SK-MEL-5 (cell line): ENCODE results near the gene CTU2. TPM values are rescaled to one million over a fixed set of nuclear protein-coding genes. Genes with fewer than 3 reads are reported as not detected.

Experiments used
- DNase-seq: peaks from one replicate; pipeline ENCODE4 v3.0.0-alpha.2; 2016; ENCODE audit warnings: low read depth, low spot score
- in situ Hi-C: cut with HindIII; loops from 2 replicates; pipeline ENCODE4 v1.10.0; 2016; ENCODE audit warnings: low sequenced_read_pairs, high pct_unique_total_duplicates, low pct_unique_long_range_greater_than_20kb
- total RNA-seq: library from RNA; depleted of rRNA; stranded (reverse); fragments of >200 nt; shearing (Covaris generic); gene quantifications from 2 replicates; pipeline ENCODE4 v1.2.3, GENCODE V29; 2014

Gene CTU2
- total RNA-seq, 1 experiment from 2014 or later, result 15.5 TPM

DNA sequence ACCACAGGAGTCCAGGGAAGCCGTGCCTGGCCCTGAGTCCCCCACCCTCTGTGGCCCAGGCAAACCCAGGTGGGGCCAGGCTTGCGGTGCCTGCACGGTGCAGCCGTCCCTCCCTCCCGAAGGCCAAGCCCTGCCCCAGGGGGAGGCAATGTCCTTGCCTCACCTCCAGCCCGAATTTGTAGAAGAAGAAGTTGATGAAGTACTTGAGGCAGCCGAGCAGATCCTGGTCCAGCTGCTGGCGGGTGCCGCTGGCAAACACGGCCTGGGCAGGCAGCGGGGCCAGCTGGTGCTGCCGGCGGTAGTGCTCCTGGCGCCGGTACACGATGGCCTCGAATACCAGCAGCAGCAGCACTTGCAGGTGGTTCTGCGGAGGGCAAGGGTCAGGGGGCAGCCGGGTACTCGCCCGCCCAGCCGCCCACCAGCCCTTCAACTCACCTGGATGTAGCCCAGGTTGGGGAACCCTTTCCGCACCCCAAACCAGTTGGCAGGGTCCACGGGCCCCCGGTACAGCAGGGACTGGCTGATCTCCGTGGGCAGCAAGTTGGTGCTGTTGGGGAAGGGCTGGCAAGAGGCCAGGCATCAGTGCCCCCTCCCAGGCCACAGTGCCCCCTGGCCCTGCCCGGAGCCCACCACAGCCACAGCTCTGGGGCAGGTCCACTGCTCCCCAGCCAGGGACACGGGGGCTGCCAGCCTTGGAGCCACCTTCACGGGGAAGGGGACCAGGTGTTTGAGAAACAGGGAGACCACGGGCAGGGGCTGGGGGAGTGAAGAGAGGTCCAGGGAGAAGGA, 26.1 kb downstream of the CTU2 start:
- in situ Hi-C loops, result no loop called here
- DNase-seq, result no peak

DNA sequence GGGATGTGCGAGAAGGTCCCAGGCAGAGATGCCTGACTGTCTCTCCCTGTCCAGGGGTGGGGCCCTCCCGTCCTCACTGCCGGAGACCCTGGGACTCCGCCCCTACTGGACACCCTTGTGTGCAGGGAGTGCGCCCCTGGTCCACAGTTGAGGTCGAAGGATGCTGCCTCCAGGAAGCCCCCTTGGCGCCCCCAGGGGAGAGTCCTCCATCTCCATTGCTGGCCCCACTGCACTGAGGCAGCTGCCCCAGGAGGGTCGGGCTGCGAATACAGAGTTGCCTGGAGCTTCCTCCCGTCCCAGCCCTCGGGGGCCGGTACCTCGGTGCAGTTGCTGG, 26.6 kb downstream of the CTU2 start:
- DNase-seq, result no peak
- in situ Hi-C loops, result no loop called here

DNA sequence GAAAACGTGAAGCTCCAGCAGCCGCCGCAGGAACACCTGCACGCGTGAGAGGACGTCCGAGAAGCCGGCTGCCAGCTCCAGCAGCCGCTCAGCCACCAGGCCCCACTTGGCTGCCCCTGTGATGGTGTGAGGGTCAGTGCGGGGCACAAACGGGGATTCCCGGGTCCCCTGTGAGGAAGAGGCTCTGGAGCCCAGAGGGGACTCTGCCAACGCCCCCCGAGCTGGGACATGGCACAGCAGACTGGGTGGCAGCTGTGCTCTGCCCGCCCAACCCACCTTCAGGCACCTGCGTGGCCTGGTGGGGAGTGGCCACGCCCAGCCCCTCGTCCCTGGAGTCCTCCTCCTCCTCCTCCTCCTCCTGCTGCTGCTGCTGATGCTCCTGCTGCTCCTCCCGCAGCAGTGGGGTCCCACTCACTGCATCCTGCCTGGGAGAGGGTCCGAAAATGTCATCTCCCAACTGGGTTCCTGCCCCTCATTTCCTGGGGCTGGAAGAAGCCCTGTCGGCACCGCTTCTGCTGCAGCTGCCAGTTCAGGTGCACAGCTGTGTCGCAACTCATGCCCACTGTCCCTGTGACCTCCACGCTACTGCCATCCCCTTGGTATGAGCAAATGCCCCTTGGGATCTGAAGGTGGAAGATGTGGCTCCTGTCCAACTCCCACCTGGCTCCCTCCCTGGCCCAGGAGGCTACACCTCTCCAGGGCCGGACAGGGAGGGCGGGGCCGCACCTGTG, 27.5 kb downstream of the CTU2 start:
- DNase-seq, result no peak
- in situ Hi-C loops, result no loop called here

DNA sequence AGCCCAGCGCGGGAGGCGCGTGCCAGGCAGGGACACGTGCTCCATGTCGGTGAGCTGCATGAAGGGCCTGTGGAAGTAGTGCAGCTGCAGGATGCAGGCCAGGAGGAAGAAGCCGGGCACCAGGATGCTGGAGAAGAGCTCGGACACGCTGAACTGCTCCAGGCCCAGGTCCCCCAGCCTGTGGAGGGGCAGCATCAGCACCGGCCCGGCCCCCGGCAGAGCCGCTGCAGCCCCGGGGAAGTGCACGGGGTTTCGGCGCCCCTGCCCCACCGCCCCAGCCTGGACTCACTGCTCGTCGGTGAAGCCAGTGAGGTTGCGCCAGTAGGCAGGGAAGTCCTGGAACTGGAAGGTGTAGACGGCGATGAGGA, 28.0 kb downstream of the CTU2 start:
- no peak for DNase-seq
- in situ Hi-C loops, result no loop called here

DNA sequence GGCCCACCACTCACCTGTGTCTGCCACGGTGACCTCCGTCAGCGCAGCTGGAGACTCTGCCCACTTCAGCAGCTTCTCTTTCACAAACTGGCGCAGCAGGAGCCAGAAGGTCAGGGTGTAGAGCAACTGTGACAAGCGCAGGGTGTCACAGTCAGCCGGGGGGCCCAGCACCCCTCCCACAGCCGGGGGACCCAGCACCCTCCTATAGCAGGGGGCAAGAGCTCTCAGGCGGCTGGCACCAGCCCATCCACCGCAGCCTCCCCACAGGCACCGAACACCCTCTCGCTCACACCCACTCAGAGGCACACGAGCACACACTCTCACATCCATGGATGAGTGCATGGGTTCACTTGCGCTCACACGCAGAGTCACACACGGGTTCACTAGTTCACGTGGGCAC, 28.8 kb downstream of the CTU2 start:
- no peak for DNase-seq
- in situ Hi-C loops, result no loop called here

DNA sequence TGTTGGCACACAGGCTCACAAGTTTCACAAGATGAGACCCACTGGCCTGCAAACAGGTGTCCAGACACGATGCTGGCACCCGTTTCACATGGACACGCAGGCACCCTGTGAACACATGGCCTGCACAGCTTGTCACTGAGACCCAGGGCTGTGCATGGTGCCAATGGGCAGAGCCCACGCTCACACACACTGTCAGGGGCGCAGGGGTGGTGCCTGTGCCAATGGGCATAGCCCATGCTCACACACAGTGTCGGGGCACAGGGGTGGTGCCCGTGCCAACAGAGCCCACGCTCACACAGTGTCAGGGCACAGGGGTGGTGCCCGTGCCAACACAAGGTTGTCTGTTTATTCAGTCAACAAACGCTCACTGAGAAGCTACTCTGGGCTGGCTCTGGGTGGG, 29.3 kb downstream of the CTU2 start:
- in situ Hi-C loops, result no loop called here
- DNase-seq, result no peak

DNA sequence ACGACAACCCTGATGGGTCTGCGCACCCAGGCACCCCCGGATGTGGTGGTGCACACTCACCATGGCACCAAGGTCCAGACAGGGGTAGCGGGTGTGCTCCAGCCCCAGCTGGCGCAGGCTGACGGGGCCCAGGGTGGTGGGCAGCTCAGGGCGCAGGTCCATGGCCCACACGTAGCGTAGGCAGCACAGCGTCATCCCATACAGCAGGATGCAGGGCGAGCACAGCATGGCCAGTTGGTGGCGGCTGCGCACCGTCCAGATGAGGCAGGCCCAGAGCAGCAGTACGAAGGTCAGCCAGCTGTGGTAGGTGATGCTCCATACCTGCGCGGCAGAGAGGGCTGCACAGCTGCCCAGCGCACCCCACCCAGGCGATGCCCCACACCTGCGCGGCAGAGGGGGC, 29.8 kb downstream of the CTU2 start:
- no peak for DNase-seq
- in situ Hi-C loops, result no loop called here

DNA sequence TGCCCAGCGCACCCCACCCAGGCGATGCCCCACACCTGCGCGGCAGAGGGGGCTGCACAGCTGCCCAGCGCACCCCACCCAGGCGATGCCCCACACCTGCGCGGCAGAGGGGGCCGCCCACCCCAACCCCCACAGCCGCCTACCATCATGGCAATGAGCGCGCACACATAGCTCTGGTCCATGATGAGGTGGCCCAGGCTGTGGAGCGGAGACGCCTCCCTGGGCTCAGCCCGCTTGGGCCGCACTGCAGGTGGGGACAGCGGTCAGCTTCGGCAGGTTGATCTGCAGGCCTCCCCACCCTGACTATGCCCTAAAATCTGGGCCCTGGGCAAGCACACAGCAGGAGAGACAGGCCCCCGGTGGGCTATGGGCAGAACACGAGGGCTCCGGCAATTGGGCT, 30.2 kb downstream of the CTU2 start:
- no peak for DNase-seq
- in situ Hi-C loops, result no loop called here

DNA sequence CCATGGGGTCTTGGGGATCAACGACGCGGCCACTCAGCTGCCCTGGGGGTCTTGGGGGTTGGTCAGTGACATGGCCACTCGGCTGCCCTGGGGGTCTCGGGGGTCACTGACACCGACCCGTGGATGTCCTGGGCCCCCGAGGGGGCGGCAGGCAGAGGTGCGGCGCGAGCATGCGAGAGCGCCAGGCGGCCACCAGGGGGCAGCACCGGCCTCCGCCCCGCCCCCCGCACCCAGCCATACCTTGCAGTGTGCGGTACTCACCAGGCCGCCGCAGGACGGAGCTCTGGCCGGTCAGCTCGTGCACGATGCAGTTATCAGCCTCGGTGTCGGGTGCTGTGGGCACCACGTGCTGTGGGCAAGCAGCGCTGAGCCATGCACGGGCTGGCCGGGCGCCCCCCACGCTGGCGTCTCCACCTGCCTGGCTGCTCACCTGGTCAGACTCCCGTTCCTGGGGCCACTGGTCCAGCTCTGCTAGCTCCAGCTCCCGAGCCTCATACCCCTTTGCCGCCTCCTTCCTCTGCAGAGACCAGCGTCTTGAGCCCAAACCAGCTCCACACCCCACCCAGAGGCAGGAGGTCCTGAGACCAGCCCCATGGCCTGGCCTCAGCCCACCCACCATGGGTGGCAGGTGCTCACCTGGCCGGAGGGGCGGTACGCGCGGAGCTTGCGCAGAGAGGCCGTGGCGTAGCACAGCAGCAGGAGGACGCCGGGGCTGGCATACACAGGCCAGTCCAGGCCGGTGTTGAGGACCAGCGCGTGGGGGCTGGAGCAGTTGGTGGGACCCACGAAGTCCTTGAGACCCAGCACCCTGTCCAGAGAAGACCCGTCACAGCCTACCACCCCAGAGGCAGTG, 31.2 kb downstream of the CTU2 start:
- peak; percentile 72 for DNase-seq
- in situ Hi-C loops, result no loop called here

DNA sequence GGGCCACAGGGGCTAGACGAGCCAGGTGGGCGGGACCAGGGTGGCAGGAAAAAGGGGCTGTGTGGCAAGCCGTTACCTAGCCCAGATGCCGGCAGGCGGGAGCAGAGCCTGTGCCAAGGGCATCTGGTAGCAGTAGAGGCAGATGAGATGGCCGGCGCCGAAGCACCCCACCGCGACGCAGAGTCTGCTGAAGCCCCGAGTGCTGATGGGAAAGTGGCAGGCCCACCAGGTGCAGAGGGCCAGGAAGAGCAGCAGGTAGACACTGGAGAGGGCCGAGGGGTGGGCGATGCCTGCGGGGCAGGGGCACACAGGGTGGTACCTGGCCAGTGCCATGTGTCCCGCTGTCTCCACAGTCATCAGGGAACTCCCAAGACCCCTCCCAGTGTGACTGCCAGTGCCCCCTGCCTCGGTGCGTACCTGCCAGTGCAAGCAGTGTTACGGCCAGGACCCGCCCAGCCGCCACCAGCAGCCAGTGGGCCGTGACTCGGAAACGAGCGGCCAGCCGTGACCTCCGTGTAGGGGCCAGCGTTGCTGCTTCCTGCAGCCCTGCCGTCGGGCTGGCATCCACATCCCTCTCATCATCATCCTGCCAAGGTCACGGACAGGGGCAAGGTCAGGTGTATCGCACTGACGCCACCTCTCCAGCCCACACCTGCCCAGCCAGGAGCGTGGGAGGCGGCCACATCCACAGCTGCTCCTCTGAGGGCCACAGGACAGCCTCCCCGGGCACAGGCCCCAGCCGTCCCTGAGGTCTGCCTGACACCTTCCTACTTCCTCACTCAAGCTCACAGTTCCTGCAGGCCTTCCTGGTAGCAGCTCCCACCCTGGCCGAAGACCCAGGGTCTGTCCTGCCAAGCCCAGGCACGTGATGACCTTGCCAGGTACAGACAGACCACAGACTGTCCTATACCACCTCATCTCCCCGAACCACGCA, 32.1 kb downstream of the CTU2 start:
- no peak for DNase-seq
- in situ Hi-C loops, result no loop called here

DNA sequence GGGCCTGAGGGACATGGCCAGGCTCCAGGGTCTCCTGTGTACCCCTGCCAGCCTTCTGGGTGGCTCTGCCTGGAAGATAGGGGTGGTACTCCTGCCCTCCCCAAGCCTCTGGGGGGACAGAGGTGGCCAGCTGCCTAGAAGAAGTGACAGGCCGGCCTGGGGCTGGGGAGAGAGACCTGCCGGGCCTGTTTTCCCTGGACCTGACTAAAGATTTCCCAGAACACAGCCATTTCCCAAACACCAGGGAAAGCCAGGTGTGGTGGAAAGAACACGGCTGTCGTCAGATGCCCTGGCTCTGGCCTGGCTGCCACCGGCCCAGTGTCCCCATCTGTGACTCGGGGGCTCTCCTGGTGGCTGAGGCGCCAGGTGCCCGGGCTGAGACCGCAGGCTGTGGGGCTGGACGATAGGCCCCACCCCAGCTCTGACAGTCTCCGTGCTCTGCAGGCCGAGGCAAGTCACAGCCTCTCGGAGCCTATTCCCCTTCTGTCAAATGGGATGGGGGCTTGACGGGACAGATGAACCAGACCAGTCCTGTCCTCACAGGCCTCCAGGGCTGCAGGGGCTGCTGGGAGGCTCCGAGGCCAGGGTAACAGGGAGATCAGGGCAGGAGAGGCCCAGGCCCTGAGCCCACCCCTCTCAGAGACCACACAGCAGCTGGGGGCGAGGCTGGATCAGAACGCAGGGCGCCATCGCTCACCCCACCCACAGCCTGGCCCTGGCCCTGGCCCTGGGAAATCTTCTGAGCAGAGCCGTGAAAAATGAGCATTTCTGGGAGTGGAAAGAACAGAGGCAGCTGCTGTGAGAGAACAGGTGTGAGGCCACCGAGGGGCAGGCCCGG, 33.1 kb downstream of the CTU2 start:
- no peak for DNase-seq
- in situ Hi-C loops, result no loop called here

DNA sequence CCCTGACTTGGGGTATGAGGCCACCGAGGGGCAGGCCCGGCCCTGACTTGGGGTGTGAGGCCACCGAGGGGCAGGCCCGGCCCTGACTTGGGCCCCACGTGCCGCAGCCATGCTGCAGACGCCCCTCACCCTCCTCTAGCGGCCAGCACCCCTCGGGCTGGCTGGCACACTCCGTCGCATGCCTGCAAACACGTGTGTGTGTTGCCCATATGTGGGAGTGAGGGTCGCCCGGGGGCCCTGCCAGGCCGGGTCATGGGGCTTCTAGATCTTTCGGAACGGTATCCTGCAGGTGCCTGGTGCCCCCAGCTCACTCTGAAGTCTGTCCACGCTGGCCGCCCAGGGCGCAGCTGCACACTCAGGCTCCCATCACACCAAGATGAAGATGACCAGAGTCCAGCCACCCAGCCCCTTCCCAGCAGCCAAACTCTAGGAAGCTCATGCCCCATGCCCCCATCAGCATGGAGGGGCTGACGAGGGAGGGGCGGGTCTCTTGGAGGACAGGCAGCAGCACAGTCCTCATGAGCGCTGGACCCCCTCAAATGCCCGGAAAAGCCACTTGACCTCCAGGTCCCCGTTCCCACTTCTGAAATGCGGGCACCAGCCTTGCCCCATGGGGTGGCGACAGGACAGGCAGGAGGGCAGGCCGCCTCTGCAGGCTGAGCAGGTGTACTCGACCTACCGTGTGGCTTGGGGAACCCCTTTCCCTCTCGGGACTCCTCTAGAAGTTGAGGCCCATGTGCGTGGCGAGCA, 33.8 kb downstream of the CTU2 start:
- in situ Hi-C loops, result no loop called here
- no peak for DNase-seq

DNA sequence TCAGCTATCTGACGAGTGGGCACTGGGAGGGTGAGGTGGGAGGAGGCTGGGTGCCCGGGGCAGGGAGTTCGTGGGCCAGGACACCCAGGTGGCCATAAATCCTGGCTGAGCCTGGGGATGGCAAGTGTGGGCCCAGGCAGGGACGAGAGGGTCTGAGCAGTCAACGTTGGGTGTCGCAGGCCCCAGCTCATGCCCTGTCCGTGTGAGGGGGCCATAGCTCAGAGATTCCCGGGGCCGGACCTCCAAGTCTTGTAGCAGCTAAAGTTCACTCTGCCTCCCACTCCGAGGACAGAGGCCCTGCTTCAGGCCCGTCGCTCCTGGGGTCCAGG, 34.4 kb downstream of the CTU2 start:
- DNase-seq, result no peak
- in situ Hi-C loops, result no loop called here

DNA sequence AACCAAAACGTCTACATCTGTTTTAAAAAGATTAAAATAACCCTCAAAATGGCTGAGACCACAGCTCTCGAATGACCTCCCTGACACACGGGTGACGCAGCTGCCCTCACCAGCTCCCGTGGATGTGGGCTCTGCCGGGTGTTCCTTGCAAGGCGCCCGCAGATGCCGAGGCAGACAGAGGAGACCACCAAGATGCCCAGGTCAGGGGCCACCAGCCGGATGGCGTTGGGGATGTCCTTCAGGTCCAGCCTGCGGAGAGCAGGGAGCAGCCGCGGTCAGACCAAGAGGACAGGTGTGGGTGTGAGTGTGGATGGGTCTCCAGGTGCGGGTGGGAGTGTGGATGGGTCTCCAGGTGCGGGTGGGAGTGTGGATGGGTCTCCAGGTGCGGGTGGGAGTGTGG, 35.1 kb downstream of the CTU2 start:
- in situ Hi-C loops, result no loop called here
- DNase-seq, result no peak

DNA sequence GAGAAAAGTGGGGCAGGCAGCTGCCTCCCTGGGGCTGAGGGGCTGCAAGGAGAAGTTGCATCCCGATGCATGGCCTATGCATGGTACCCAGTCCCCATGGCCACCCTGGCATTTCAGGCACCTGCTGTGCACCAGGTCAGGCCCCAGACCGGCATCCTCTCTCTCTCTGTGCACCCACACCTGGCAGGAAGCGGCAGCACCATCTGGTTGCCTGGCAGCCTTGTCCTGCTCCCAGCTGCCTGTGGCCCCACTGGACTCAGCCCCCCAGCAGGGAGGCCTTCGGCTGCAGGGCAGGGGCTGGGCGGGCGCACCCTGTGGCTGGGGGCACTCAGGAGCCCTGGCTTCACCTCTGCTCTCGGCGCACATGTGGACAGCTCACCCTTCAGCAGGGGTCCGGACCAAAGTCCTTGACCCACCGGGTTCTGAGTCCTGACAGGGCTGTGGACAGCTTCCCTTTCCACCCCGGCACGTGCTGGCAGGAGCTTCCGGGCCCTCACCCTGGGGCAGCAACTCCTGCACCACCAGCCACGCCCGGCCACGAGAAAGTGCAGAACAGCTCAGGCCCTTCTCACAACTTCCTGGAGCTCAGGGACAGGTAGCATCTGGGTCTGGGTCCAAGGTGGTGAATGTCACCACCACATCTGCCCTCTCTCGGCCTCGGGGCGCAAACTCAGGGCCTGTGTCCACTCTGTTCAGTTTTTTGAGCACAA, 36.7 kb downstream of the CTU2 start:
- in situ Hi-C loops, result no loop called here
- no peak for DNase-seq
